GM13976 (cell line): Measurements from ENCODE around the gene AZIN2.

ENCODE experiments used
- DNase-seq: peaks from one replicate; pipeline ENCODE4 v3.0.0; 2012; ENCODE audit warnings: low spot score
- CTCF ChIP-seq: IDR thresholded peaks from 2 replicates; pipeline ENCODE4 v1.5.1; 2012; ENCODE audit warnings: borderline replicate concordance, mild to moderate bottlenecking; ENCODE audit not compliant: insufficient read depth; ENCODE audit errors: extremely low read depth, missing control alignments, control extremely low read depth
- in situ Hi-C: fragments of 300-500 bp; cut with MboI; formaldehyde crosslinking; loops from one replicate; pipeline ENCODE4 v1.12.0; 2022; ENCODE audit warnings: low sequenced_read_pairs, mixed read lengths, inconsistent platforms; ENCODE audit not compliant: unreplicated experiment

AZIN2 gene

GRCh38 chr1:33080885-33081553 is at the start of gene AZIN2:
Gene AZIN2, plus strand, starts transcription at chr1:33081153. Its CDS starts 1,097 bp downstream, at chr1:33082250.
- TF ChIP-seq CTCF = no peak
- in situ Hi-C loops = no loop called here
- DNase-seq = peak; percentile 98

DNA sequence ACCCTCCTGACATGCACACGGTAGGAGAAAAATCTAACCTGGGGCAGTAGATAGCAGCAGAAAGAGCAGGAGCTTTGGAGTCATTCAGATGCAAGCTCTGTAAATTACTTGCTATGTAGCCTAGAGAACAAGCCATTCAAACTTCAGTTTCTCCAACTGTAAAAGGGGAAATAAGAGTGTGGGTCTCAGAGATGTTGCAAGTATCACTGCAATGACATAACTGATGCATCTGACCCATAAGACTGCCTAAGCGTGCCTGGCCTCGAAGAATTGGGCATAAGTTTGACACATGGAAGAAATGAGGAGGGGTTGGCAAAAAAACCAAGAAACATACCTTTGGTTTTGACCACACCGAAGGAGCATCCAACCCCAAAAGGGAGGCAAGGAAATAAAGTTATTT is 49.4 kb upstream of the AZIN2 start:
- no peak for TF ChIP-seq CTCF
- no peak for DNase-seq
- in situ Hi-C loops = no loop called here

DNA sequence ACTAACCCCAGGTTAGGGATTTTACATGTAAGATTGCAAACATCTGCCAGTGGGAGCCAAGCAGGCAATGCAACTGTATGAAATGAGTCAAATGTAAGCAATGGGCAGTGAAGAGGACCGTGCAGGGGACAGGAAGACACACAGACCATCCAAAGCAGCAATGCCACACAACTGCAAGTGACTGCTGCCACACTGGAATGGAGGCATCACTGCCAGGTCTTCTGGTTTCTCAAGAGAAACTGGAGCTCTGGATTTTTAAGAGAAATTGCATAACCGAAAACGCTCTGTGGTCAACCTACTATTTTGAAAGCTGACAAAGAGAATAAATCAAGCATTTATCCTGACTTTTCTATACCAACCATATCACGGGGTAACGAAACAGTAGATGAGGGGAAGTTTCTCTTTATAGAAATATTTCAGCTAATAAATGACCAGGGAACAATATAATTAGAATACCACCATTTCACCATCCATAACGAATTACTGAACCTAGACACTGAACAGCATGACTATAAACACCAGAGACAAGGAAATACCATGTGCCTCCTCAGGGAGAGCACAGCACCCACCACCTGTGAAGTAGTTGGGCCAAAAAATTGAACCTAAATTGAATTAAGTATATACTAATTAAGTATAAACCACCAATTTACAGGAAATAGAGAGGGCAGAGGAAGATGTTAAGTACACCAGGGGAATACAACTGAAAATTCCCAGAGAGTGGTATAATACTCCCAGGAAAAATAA is 48.7 kb upstream of the AZIN2 start:
- DNase-seq = no peak
- in situ Hi-C loops = no loop called here
- TF ChIP-seq CTCF = no peak

DNA sequence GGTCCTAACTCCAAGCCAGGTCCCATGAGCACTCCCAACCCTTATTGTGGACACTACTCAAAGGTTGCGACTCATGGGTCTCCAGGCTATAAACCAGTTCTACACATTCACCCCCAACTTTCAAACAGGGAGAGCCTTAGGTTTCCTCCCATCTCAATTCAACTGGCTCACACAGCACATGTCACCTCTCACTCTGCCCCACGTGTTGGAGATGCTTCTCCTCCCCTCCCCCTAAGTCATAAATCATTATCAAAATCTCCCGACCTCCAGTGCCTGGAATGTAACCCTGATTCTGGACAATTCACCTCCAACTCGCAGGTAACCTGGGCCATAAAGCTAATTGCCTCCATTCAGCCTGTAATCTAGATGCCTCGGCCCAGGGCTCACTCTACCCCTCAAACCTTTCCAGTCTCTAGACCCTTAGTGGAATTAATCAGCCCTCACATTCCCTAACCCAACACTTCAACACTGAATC is 44.9 kb upstream of the AZIN2 start:
- in situ Hi-C loops = no loop called here
- DNase-seq = no peak
- no peak for TF ChIP-seq CTCF

- no peak for TF ChIP-seq CTCF
- in situ Hi-C loops = no loop called here
- DNase-seq = peak; percentile 98
Measured at GRCh38 chr1:33036526-33037503, 44.1 kb upstream of the AZIN2 start, which contains the start of gene AK2. Gene AK2, minus strand, starts transcription at chr1:33036883. Its CDS starts 55 bp downstream, at chr1:33036828.

GRCh38 chr1:33039840-33040239 is 41.1 kb upstream of the AZIN2 start:
- DNase-seq = no peak
- in situ Hi-C loops = no loop called here

More at GRCh38 chr1:33039840-33040239, 41.1 kb upstream of the AZIN2 start:
- no peak for TF ChIP-seq CTCF
